SK-N-SH (cell line): Measurements from ENCODE around the gene FAM222A. TPM values are rescaled to one million over a fixed set of nuclear protein-coding genes. Genes with fewer than 3 reads are reported as not detected.

Experiments
- CTCF ChIA-PET: fragments of 300-600, 350-600 bp; formaldehyde crosslinking; extraction: SDS; loops from one replicate; lab custom pipeline; 2021; lab: Yijun Ruan, JAX
- POLR2A ChIA-PET: fragments of 350-600 bp; sonication (Branson Sonifier 250); formaldehyde crosslinking; extraction: SDS; loops from one replicate; lab custom pipeline; 2020; ENCODE audit warnings: antibody characterized with exemption, inconsistent platforms; lab: Yijun Ruan, JAX
- DNase-seq: peaks from one replicate; pipeline ENCODE4 v3.0.0; 2012
- H2AFZ ChIP-seq: fragments of 200-600 bp; sonication (generic); 2 replicates; pipeline ENCODE4 v1.8.1; 2016; ENCODE audit warnings: antibody characterized with exemption, mild to moderate bottlenecking, low read depth
- H3F3A ChIP-seq: fragments of 200-600 bp; sonication (generic); replicated peaks from 2 replicates; pipeline ENCODE3; 2016; ENCODE audit warnings: antibody characterized with exemption, mild to moderate bottlenecking; ENCODE audit not compliant: insufficient read depth
- H3K27ac ChIP-seq, 2 experiments: fragments of 200-500 bp in 1 of 2; fragments of 200-600 bp in 1 of 2; sonication (Bioruptor generic) in 1 of 2; sonication (generic), shearing (Covaris generic) in 1 of 2; 2 replicates each; pipeline versions ENCODE4 v1.5.1 to v1.6.1; 2014 to 2016; ENCODE audit warnings: low read depth in 2 of 2, inconsistent platforms in 1 of 2, low read length in 1 of 2, mild to moderate bottlenecking in 1 of 2, mixed read lengths in 1 of 2
- H3K27me3 ChIP-seq: fragments of 200-600 bp; sonication (generic), shearing (Covaris generic); 2 replicates; pipeline ENCODE4 v1.6.1; 2016; ENCODE audit warnings: mixed run types; ENCODE audit not compliant: insufficient read depth
- H3K36me3 ChIP-seq, 2 experiments: fragments of 200-500 bp in 1 of 2; fragments of 200-600 bp in 1 of 2; sonication (Bioruptor generic) in 1 of 2; sonication (generic) in 1 of 2; replicated peaks in 1 of 2; 2 replicates each; pipeline versions ENCODE3 to v1.5.1; 2014 to 2016; ENCODE audit warnings: low read length in 1 of 2, mild to moderate bottlenecking in 1 of 2; ENCODE audit not compliant: insufficient read depth in 2 of 2, control insufficient read depth in 1 of 2
- H3K4me1 ChIP-seq, 2 experiments: fragments of 200-500 bp in 1 of 2; fragments of 200-600 bp in 1 of 2; sonication (Bioruptor generic) in 1 of 2; sonication (generic), shearing (Covaris generic) in 1 of 2; 2 replicates each; pipeline versions ENCODE4 v1.5.1 to v1.6.1; 2014 to 2016; ENCODE audit warnings: low read depth in 1 of 2, low read length in 1 of 2, mixed run types in 1 of 2; ENCODE audit not compliant: insufficient read depth in 2 of 2, control insufficient read depth in 1 of 2
- H3K4me2 ChIP-seq: fragments of 200-600 bp; sonication (generic), shearing (Covaris generic); 2 replicates; pipeline ENCODE4 v1.6.1; 2017; ENCODE audit warnings: mixed run types
- H3K4me3 ChIP-seq, 2 experiments: fragments of 200-500 bp in 1 of 2; fragments of 200-600 bp in 1 of 2; sonication (Bioruptor generic) in 1 of 2; sonication (generic), shearing (Covaris generic) in 1 of 2; 2 replicates each; pipeline versions ENCODE4 v1.5.1 to v1.8.1; 2014 to 2016; ENCODE audit warnings: low read depth in 2 of 2, inconsistent platforms in 1 of 2, low read length in 1 of 2, mild to moderate bottlenecking in 1 of 2, mixed read lengths in 1 of 2, moderate library complexity in 1 of 2
- H3K79me2 ChIP-seq: fragments of 200-600 bp; sonication (generic); 2 replicates; pipeline ENCODE4 v1.8.1; 2017; ENCODE audit warnings: mild to moderate bottlenecking; ENCODE audit not compliant: insufficient read depth
- H3K9ac ChIP-seq: fragments of 200-600 bp; sonication (generic); 2 replicates; pipeline ENCODE4 v1.6.1; 2017; ENCODE audit warnings: mixed run types
- H3K9me2 ChIP-seq: fragments of 200-600 bp; sonication (generic); 2 replicates; pipeline ENCODE4 v1.6.1; 2017; ENCODE audit warnings: mixed run types
- H3K9me3 ChIP-seq: fragments of 200-600 bp; sonication (generic); 2 replicates; pipeline ENCODE4 v1.6.1; 2017; ENCODE audit warnings: mixed run types, mild to moderate bottlenecking, moderate library complexity
- H4K20me1 ChIP-seq: fragments of 200-600 bp; sonication (generic); 2 replicates; pipeline ENCODE4 v1.6.1; 2017; ENCODE audit warnings: mild to moderate bottlenecking, mixed run types; ENCODE audit not compliant: insufficient read depth
- ELF1 ChIP-seq: IDR thresholded peaks from 2 replicates; pipeline ENCODE4 v1.4.0; 2012
- FOXJ3 ChIP-seq: sonication (generic); formaldehyde crosslinking; IDR thresholded peaks from 2 replicates; pipeline ENCODE4 v1.5.1; 2020; ENCODE audit warnings: mild to moderate bottlenecking, missing genetic modification reagents
- FOXM1 ChIP-seq: IDR thresholded peaks from 2 replicates; pipeline ENCODE4 v1.4.0; 2012; ENCODE audit warnings: low read depth, mild to moderate bottlenecking
- GABPA ChIP-seq: IDR thresholded peaks from 2 replicates; pipeline ENCODE4 v1.4.0; 2012; ENCODE audit warnings: low read depth, mild to moderate bottlenecking
- GATA2 ChIP-seq: sonication (generic); formaldehyde crosslinking; IDR thresholded peaks from 2 replicates; pipeline ENCODE4 v1.5.0; 2020; ENCODE audit warnings: mild to moderate bottlenecking, missing genetic modification reagents
- JUND ChIP-seq: IDR thresholded peaks from 2 replicates; pipeline ENCODE4 v1.4.0; 2012
- NRF1 ChIP-seq: IDR thresholded peaks from 2 replicates; pipeline ENCODE4 v1.6.1; 2012; ENCODE audit warnings: low read depth, mild to moderate bottlenecking, low read length
- POLR2AphosphoS5 ChIP-seq: IDR thresholded peaks from 2 replicates; pipeline ENCODE4 v1.6.1; 2012; ENCODE audit warnings: low read depth, low read length
- RAD21 ChIP-seq: IDR thresholded peaks from 2 replicates; pipeline ENCODE4 v1.6.1; 2012; ENCODE audit warnings: mild to moderate bottlenecking, low read length
- RCOR1 ChIP-seq: fragments of 150-350 bp; IDR thresholded peaks from 2 replicates; pipeline ENCODE4 v1.6.1; 2017; ENCODE audit warnings: antibody characterized with exemption, low read length
- RXRA ChIP-seq: IDR thresholded peaks from 2 replicates; pipeline ENCODE4 v1.4.0; 2012; ENCODE audit warnings: low read depth, mild to moderate bottlenecking, borderline replicate concordance
- SMC3 ChIP-seq: IDR thresholded peaks from 2 replicates; pipeline ENCODE4 v1.6.1; 2012; ENCODE audit warnings: low read depth, low read length, improper control_type of control experiment
- TAF1 ChIP-seq: IDR thresholded peaks from 2 replicates; pipeline ENCODE4 v1.6.1; 2012; ENCODE audit warnings: low read depth, mild to moderate bottlenecking, low read length, moderate library complexity, borderline replicate concordance
- WGBS: methylation state at CpG from one replicate; pipeline ENCODE4 v1.1.6; 2017; ENCODE audit warnings: low lambda C conversion rate; 5-methylcytosine and 5-hydroxymethylcytosine counted together
- polyA plus RNA-seq, 3 experiments: library from polyadenylated mRNA; depleted of rRNA; stranded (reverse); fragments of >200 nt; gene quantifications; 2 replicates each; pipeline ENCODE4 v1.2.3, GENCODE V29; 2012
- TF ChIP-seq, protein P1 (sequence below): IDR thresholded peaks from 2 replicates; pipeline ENCODE4 v1.6.1; 2012; ENCODE audit warnings: mild to moderate bottlenecking, low read depth, low read length, moderate library complexity

The FAM222A gene
- polyA plus RNA-seq, 1 of the 3 experiments (the other 2 are of a cell fraction): 1.6 TPM

DNA sequence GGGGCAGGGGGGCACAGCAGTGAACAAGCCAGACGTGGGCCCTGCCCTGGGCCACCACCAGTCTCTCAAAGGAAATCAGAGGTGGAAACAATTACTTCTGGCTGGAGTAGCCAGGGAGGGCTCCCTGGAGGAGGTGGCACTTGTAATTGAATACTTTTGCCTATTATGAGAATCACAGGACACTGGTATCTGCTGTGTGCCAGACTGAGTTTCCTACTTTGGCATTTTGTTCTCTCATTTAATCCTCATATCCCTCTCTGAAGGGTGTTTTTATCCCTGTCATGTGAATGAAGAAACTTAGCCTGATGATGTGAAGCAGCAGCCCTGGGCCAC, 7.2 kb downstream of the FAM222A start:
- ChIA-PET CTCF (interaction anchor here (1.1 to 7.5 kb wide), 12 partner anchors 14 to 126 kb away, joined by 4 to 175 read pairs (median 11); no protein-coding TSS in a partner anchor), POLR2A (interaction anchor here (1.0 to 8.9 kb wide), 10 partner anchors 14 to 202 kb away, joined by 3 to 82 read pairs (median 6); no protein-coding TSS in a partner anchor)
- Histone ChIP-seq H2AFZ (no peak overlapping the region), H4K20me1 (peaks cover under 1% of the 10 kb centered on the region; the same call in 1 of the 2 replicates), H3K27me3 (no peaks in the 10 kb centered on the region; the same call in 1 of the 2 replicates), H3K9ac (no peak overlapping the region), H3K4me1 (peaks cover 0 to 96% of the 10 kb centered on the region in 2 experiments; a peak in 2 of 4 replicates), H3K4me3 (no peak overlapping the region), H3K79me2 (no peaks in the 10 kb centered on the region), H3K36me3 (no peaks in the 10 kb centered on the region), H3K9me2 (no peaks in the 10 kb centered on the region), H3K27ac (peak overlapping the region in 1 of 2 experiments; percentile 92; a peak in 2 of 4 replicates), H3F3A (no peaks in the 10 kb centered on the region), H3K9me3 (no peaks in the 10 kb centered on the region), H3K4me2 (no peak overlapping the region)
- DNase-seq: no peak
- WGBS: 50% methylated on average over 1 of the region's 1 CpG
- TF ChIP-seq FOXJ3 (CRISPR knock-in tag) (no peak), POLR2AphosphoS5 (no peak), GABPA (no peak), RCOR1 (peak; percentile 51)
- TF ChIP-seq, protein P1, sequence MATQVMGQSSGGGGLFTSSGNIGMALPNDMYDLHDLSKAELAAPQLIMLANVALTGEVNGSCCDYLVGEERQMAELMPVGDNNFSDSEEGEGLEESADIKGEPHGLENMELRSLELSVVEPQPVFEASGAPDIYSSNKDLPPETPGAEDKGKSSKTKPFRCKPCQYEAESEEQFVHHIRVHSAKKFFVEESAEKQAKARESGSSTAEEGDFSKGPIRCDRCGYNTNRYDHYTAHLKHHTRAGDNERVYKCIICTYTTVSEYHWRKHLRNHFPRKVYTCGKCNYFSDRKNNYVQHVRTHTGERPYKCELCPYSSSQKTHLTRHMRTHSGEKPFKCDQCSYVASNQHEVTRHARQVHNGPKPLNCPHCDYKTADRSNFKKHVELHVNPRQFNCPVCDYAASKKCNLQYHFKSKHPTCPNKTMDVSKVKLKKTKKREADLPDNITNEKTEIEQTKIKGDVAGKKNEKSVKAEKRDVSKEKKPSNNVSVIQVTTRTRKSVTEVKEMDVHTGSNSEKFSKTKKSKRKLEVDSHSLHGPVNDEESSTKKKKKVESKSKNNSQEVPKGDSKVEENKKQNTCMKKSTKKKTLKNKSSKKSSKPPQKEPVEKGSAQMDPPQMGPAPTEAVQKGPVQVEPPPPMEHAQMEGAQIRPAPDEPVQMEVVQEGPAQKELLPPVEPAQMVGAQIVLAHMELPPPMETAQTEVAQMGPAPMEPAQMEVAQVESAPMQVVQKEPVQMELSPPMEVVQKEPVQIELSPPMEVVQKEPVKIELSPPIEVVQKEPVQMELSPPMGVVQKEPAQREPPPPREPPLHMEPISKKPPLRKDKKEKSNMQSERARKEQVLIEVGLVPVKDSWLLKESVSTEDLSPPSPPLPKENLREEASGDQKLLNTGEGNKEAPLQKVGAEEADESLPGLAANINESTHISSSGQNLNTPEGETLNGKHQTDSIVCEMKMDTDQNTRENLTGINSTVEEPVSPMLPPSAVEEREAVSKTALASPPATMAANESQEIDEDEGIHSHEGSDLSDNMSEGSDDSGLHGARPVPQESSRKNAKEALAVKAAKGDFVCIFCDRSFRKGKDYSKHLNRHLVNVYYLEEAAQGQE: no peak

DNA sequence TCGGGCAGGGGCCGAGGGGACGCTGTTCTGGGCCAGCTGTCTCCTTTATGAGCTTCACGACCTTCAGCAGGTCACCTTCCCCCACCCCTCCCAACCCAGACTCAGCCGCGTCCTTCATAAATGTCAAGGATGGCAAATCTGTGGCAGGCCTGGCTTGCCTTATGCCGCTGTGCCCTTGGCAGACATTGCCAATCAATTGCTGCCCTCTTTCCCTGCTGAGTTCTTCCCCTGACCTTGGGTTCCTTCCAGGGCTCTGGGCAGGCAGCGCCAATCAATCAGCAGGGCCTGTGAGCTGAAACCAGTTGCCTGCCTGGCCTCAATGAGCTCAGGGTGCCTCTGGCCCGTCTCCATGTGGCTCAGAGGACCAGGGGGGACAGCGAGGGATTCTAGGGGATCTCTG, 7.7 kb downstream of the FAM222A start:
- 62% methylated on average over 7 of the region's 10 CpGs for WGBS
- peak overlapping the region in 1 of 2 experiments; percentile 92; a peak in 2 of 4 replicates for H3K27ac ChIP-seq
- no peak for DNase-seq
- no peaks in the 10 kb centered on the region for H3K79me2 ChIP-seq
- H3K9me2 ChIP-seq: no peaks in the 10 kb centered on the region
- H3K4me2 ChIP-seq: no peak overlapping the region
- TF ChIP-seq TAF1 (no peak), SMC3 (no peak), RXRA (no peak), NRF1 (no peak), ELF1 (no peak), RAD21 (no peak), FOXM1 (no peak), GATA2 (CRISPR knock-in tag) (no peak), JUND (no peak)
- TF ChIP-seq, protein P1: no peak
- CTCF ChIA-PET: interaction anchor here (0.7 to 6.9 kb wide), 9 partner anchors 33 to 124 kb away, joined by 3 to 31 read pairs (median 5); no protein-coding TSS in a partner anchor
- no peaks in the 10 kb centered on the region for H3F3A ChIP-seq
- POLR2A ChIA-PET: interaction anchor here (1.2 to 8.9 kb wide), 6 partner anchors 13 to 202 kb away, joined by 5 to 82 read pairs (median 6); no protein-coding TSS in a partner anchor
- no peaks in the 10 kb centered on the region for H3K9me3 ChIP-seq
- peaks cover 0 to 96% of the 10 kb centered on the region in 2 experiments; a peak in 2 of 4 replicates for H3K4me1 ChIP-seq
- no peaks in the 10 kb centered on the region for H3K36me3 ChIP-seq
- no peak overlapping the region for H2AFZ ChIP-seq
- no peaks in the 10 kb centered on the region for H4K20me1 ChIP-seq
- no peak overlapping the region for H3K4me3 ChIP-seq
- H3K27me3 ChIP-seq: no peaks in the 10 kb centered on the region; the same call in 1 of the 2 replicates
- H3K9ac ChIP-seq: no peak overlapping the region
